ENCODE measurements around the gene HOMER2. TPM values are rescaled to one million over a fixed set of nuclear protein-coding genes. Genes with fewer than 3 reads are reported as not detected.

HOMER2 gene
- total and polyA plus RNA-seq, 9 of the 15 experiments (the other 6 are each of a cell fraction or from before 2014, with no cell fraction given) = 0.13 to 0.47 (median 0.29) TPM; not detected in 1

- TF ChIP-seq MITF (IDR thresholded peaks at IDR 0.05) (no peak), DEAF1 (CRISPR knock-in tag; IDR thresholded peaks at IDR 0.05) (no peak)
These were observed 117.1 kb downstream of the HOMER2 start (continued) for GRCh38 chr15:82835391-82835917.

GRCh38 chr15:82833362-82833682, 119.2 kb downstream of the HOMER2 start:
- no peak for TF ChIP-seq EHMT2 (IDR thresholded peaks at IDR 0.05)
- TF ChIP-seq SREBF1 (IDR thresholded peaks at IDR 0.05; ENCODE audit: borderline replicate concordance, low read depth, low read length) = no peak
- no peak for TF ChIP-seq ZNF280B (CRISPR knock-in tag; IDR thresholded peaks at IDR 0.05)
- no peak for TF ChIP-seq ID3 (CRISPR knock-in tag; IDR thresholded peaks at IDR 0.05)
- no peak for TF ChIP-seq ID3 (tag; IDR thresholded peaks at IDR 0.05)
- TF ChIP-seq ETS1 (conservative IDR thresholded peaks at IDR 0.05; ENCODE audit: control insufficient read depth, low read depth, low read length) = no peak
- no peak for TF ChIP-seq ELK3 (CRISPR knock-in tag; IDR thresholded peaks at IDR 0.05)
- TF ChIP-seq CREB3 (tag; conservative IDR thresholded peaks at IDR 0.05; ENCODE audit: low read depth) = no peak
- TF ChIP-seq SAP30 (IDR thresholded peaks at IDR 0.05; ENCODE audit: borderline replicate concordance, insufficient read depth, low read depth, low read length, poor library complexity, severe bottlenecking) = no peak
- no peak for ATAC-seq
- no peak for FAIRE-seq
- 91% methylated on average over 4 of the region's 4 CpGs for WGBS (ENCODE audit: insufficient coverage, low coverage, missing lambda C conversion rate)
- in situ Hi-C loops (cut with MboI) = no loop called here
- Histone ChIP-seq H3K9me3 (replicated peaks; ENCODE audit: control insufficient read depth, insufficient read depth, low read depth, low read length) (no peaks in the 10 kb centered on the region), H3K4me3 (no peak overlapping the region), H3K79me2 (ENCODE audit: control insufficient read depth, insufficient read depth, low read length) (no peaks in the 10 kb centered on the region), H3K9ac (ENCODE audit: insufficient read depth in 1 of 2, low read depth in 2 of 2, low read length in 2 of 2) (no peak overlapping the region), H3K9me1 (ENCODE audit: control insufficient read depth, insufficient read depth, low read length) (no peaks in the 10 kb centered on the region), H3K4me2 (ENCODE audit: insufficient read depth, low read length) (no peak overlapping the region), H4K20me1 (replicated peaks; ENCODE audit: control insufficient read depth, insufficient read depth, low read length) (no peaks in the 10 kb centered on the region), H3K4me1 (replicated peaks in 1 of 2; ENCODE audit: control insufficient read depth in 2 of 2, insufficient read depth in 2 of 2, low read length in 2 of 2) (no peaks in the 10 kb centered on the region), H2AFZ (ENCODE audit: low read depth, low read length) (no peak overlapping the region), H3K27ac (ENCODE audit: extremely low read depth, low read depth, low read length) (no peak overlapping the region), H3K36me3 (ENCODE audit: control insufficient read depth, insufficient read depth, low read length) (peaks cover 71% of the 10 kb centered on the region), H3K27me3 (ENCODE audit: control insufficient read depth in 2 of 2, insufficient read depth in 2 of 2, low read length in 2 of 2) (no peaks in the 10 kb centered on the region)
- DNase-seq (ENCODE audit: extremely low read depth in 1 of 4, low spot score in 3 of 4) = no peak
- intact Hi-C loops (cut with micrococcal nuclease) = no loop called here
- BruUV-seq (replicated peaks) = no TSS peak
- ChIA-PET POLR2A (no interaction called here), CTCF (ENCODE audit: low intra/inter-chr PET ratio) (no interaction called here)

Measured in K562 (cell line).